A673 (cell line): Measurements from ENCODE around the gene NFATC2.

ENCODE experiments used
- CTCF ChIP-seq: fragments of 300-800, 200-600 bp; sonication (generic); conservative IDR thresholded peaks from 2 replicates; pipeline ENCODE4 v1.5.1; 2017; ENCODE audit warnings: low read depth, mild to moderate bottlenecking, antibody characterized with exemption, low read length, moderate library complexity, mixed read lengths
- EZH2 ChIP-seq: fragments of 200-600 bp; sonication (generic); IDR thresholded peaks from 2 replicates; pipeline ENCODE4 v1.6.1; 2017; ENCODE audit warnings: borderline replicate concordance, low read depth, mild to moderate bottlenecking, mixed read lengths, antibody characterized with exemption, low read length; ENCODE audit not compliant: poor library complexity, severe bottlenecking

GRCh38 chr20:51500936-51501335 is 41.6 kb downstream of the NFATC2 start:
- TF ChIP-seq CTCF: no peak
- no peak for TF ChIP-seq EZH2
